ENCODE data around the gene MED29. TPM values are rescaled to one million over a fixed set of nuclear protein-coding genes. Genes with fewer than 3 reads are reported as not detected.
A peak's percentile ranks its signal among the peaks of the same experiment; 100 is the strongest.

Gene MED29
- total RNA-seq, 1 experiment from 2014 or later = 739 TPM

DNA sequence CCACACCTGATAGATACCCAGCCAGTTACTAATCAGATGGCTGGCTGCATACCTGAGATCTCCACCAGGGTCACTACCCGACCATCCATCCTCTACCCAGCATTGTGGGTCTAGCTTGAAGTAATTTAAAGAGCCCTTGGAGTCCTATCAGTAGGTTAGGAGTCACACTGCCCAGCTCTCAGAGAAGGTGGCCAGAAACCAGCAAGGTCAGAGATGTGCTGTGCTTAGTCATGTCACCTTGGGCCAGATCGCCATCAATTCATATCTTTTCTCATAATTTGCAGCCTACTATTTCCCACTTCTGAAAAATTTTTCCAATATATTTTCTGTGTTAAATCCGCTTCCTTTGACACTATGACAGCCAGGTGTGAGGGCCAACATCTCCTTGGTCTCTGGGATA, 35.1 kb upstream of the MED29 start:
- no peaks in the 10 kb centered on the region for H3K27me3 ChIP-seq (ENCODE audit: control insufficient read depth, insufficient read depth, low read length)
- ChIA-PET CTCF (interaction anchor here (0.9 to 2.3 kb wide), 5 partner anchors 10 to 42 kb away, joined by 4 to 8 read pairs (median 6); partner anchors contain the start of gene SAMD4B), POLR2A (interaction anchor here (0.6 to 4.2 kb wide), 7 partner anchors 9 to 435 kb away, joined by 3 to 67 read pairs (median 4); no protein-coding TSS in a partner anchor)
- no peak overlapping the region for H3K4me3 ChIP-seq (ENCODE audit: low read depth in 2 of 2, low read length in 2 of 2)
- H3K36me3 ChIP-seq (ENCODE audit: control insufficient read depth, insufficient read depth, low read length) = peaks cover 88% of the 10 kb centered on the region
- no peaks in the 10 kb centered on the region for H3K4me1 ChIP-seq (ENCODE audit: control insufficient read depth, insufficient read depth, low read length)
- in situ Hi-C loops (cut with HindIII; ENCODE audit: low pct_unique_long_range_greater_than_20kb, low sequenced_read_pairs) = no loop called here
- no peak overlapping the region for H3K27ac ChIP-seq (ENCODE audit: low read length)
- ATAC-seq (peak; percentile 4; the same call in 1 of the 2 replicates), DNase-seq (ENCODE audit: low read depth, low spot score) (no peak)
- intact Hi-C loops (cut with micrococcal nuclease; ENCODE audit: unreplicated experiment) = no loop called here
- no TSS peak for BruUV-seq (replicated peaks)
- TF ChIP-seq CTCF (IDR thresholded peaks at IDR 0.05) (no peak), POLR2AphosphoS5 (IDR thresholded peaks at IDR 0.05; ENCODE audit: low read depth, low read length) (no peak), SIN3A (IDR thresholded peaks at IDR 0.05; ENCODE audit: borderline replicate concordance, insufficient read depth, low read depth, low read length) (no peak)
- TF ChIP-seq, protein P1, sequence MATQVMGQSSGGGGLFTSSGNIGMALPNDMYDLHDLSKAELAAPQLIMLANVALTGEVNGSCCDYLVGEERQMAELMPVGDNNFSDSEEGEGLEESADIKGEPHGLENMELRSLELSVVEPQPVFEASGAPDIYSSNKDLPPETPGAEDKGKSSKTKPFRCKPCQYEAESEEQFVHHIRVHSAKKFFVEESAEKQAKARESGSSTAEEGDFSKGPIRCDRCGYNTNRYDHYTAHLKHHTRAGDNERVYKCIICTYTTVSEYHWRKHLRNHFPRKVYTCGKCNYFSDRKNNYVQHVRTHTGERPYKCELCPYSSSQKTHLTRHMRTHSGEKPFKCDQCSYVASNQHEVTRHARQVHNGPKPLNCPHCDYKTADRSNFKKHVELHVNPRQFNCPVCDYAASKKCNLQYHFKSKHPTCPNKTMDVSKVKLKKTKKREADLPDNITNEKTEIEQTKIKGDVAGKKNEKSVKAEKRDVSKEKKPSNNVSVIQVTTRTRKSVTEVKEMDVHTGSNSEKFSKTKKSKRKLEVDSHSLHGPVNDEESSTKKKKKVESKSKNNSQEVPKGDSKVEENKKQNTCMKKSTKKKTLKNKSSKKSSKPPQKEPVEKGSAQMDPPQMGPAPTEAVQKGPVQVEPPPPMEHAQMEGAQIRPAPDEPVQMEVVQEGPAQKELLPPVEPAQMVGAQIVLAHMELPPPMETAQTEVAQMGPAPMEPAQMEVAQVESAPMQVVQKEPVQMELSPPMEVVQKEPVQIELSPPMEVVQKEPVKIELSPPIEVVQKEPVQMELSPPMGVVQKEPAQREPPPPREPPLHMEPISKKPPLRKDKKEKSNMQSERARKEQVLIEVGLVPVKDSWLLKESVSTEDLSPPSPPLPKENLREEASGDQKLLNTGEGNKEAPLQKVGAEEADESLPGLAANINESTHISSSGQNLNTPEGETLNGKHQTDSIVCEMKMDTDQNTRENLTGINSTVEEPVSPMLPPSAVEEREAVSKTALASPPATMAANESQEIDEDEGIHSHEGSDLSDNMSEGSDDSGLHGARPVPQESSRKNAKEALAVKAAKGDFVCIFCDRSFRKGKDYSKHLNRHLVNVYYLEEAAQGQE (IDR thresholded peaks at IDR 0.05; ENCODE audit: insufficient read depth in 1 of 2, low read depth in 2 of 2, low read length in 1 of 2) = no peak
- no peaks in the 10 kb centered on the region for H3K9me3 ChIP-seq (ENCODE audit: control insufficient read depth, insufficient read depth, low read depth, low read length)

GRCh38 chr19:39356647-39357046, 34.5 kb upstream of the MED29 start:
- BruUV-seq (replicated peaks) = no TSS peak
- Histone ChIP-seq H3K9me3 (ENCODE audit: control insufficient read depth, insufficient read depth, low read depth, low read length) (no peaks in the 10 kb centered on the region), H3K27me3 (ENCODE audit: control insufficient read depth, insufficient read depth, low read length) (no peaks in the 10 kb centered on the region), H3K27ac (ENCODE audit: low read length) (no peak overlapping the region), H3K36me3 (ENCODE audit: control insufficient read depth, insufficient read depth, low read length) (peaks cover 85% of the 10 kb centered on the region), H3K4me3 (ENCODE audit: low read depth in 2 of 2, low read length in 2 of 2) (no peak overlapping the region), H3K4me1 (ENCODE audit: control insufficient read depth, insufficient read depth, low read length) (no peaks in the 10 kb centered on the region)
- ChIA-PET POLR2A (interaction anchor here (1.0 to 4.2 kb wide), 3 partner anchors 9 to 79 kb away, joined by 3 to 67 read pairs (median 3); no protein-coding TSS in a partner anchor), CTCF (interaction anchor here (0.6 to 2.3 kb wide), 6 partner anchors 11 to 949 kb away, joined by 3 to 8 read pairs (median 5); partner anchors contain the start of gene SAMD4B)
- TF ChIP-seq POLR2AphosphoS5 (IDR thresholded peaks at IDR 0.05; ENCODE audit: low read depth, low read length) = no peak
- TF ChIP-seq SIN3A (IDR thresholded peaks at IDR 0.05; ENCODE audit: borderline replicate concordance, insufficient read depth, low read depth, low read length) = no peak
- no peak for TF ChIP-seq CTCF (IDR thresholded peaks at IDR 0.05)
- TF ChIP-seq, protein P1 (IDR thresholded peaks at IDR 0.05; ENCODE audit: insufficient read depth in 1 of 2, low read depth in 2 of 2, low read length in 1 of 2) = no peak
- no peak for TF ChIP-seq TCF7L2 (IDR thresholded peaks at IDR 0.05; ENCODE audit: low read depth, low read length)
- DNase-seq (ENCODE audit: low read depth, low spot score) (no peak), ATAC-seq (no peak)
- in situ Hi-C loops (cut with HindIII; ENCODE audit: low pct_unique_long_range_greater_than_20kb, low sequenced_read_pairs) = no loop called here
- intact Hi-C loops (cut with micrococcal nuclease; ENCODE audit: unreplicated experiment) = no loop called here
